Activated gamma-delta T cell treated with Interleukin-2 at 50 U/mL for 16 hours (primary cell): Measurements from ENCODE around the gene STAP2.

Source experiments
- DNase-seq: peaks from one replicate; pipeline ENCODE4 v3.0.0-alpha.2; 2020

Gene STAP2

GRCh38 chr19:4338441-4339355 is at the start of gene STAP2:
STAP2 (minus strand) TSS chr19:4338827; CDS start chr19:4338753, 74 bp downstream.
- no peak for DNase-seq

GRCh38 chr19:4386041-4386782 is 47.6 kb upstream of the STAP2 start:
- no peak for DNase-seq

- DNase-seq = no peak
Observed at GRCh38 chr19:4385291-4386040, 46.8 kb upstream of the STAP2 start.

GRCh38 chr19:4380254-4380727 is 41.7 kb upstream of the STAP2 start:
- peak; percentile 59 for DNase-seq

- DNase-seq = no peak
Observed at GRCh38 chr19:4379383-4380253, 41.0 kb upstream of the STAP2 start.

GRCh38 chr19:4378886-4379285 is 40.3 kb upstream of the STAP2 start:
- DNase-seq = no peak

GRCh38 chr19:4376991-4377781 is 38.6 kb upstream of the STAP2 start:
- DNase-seq = no peak

- no peak for DNase-seq
Observed at GRCh38 chr19:4376671-4376990, 38.0 kb upstream of the STAP2 start.

GRCh38 chr19:4376028-4376670 is 37.5 kb upstream of the STAP2 start:
- no peak for DNase-seq

- DNase-seq = no peak
Observed at GRCh38 chr19:4375164-4376027, 36.8 kb upstream of the STAP2 start.

- no peak for DNase-seq
Observed at GRCh38 chr19:4374498-4375163, 36.0 kb upstream of the STAP2 start.

- no peak for DNase-seq
Observed at GRCh38 chr19:4373601-4374497, 35.2 kb upstream of the STAP2 start.

GRCh38 chr19:4373013-4373367 is 34.4 kb upstream of the STAP2 start:
- no peak for DNase-seq

GRCh38 chr19:4372165-4373012 is 33.8 kb upstream of the STAP2 start:
- no peak for DNase-seq

- DNase-seq = no peak
Observed at GRCh38 chr19:4371247-4372164, 32.9 kb upstream of the STAP2 start.

- DNase-seq = no peak
Observed at GRCh38 chr19:4370418-4371041, 31.9 kb upstream of the STAP2 start.
